ENCODE data around the gene CHMP4B. TPM values are rescaled to one million over a fixed set of nuclear protein-coding genes. Genes with fewer than 3 reads are reported as not detected.

The CHMP4B gene
- total RNA-seq, 1 donor from 2014 or later: 97.2 TPM

- no peaks in the 10 kb centered on the region for H3K9me3 Mint-ChIP-seq
- no peak for TF ChIP-seq CTCF (conservative IDR thresholded peaks at IDR 0.05)
- peaks cover 36% of the 10 kb centered on the region for H3K4me1 Mint-ChIP-seq
- H3K27ac Mint-ChIP-seq (ENCODE audit: unreplicated experiment): no peak overlapping the region
- no peak overlapping the region for H3K4me3 Mint-ChIP-seq
- DNase-seq (ENCODE audit: low read depth, low spot score): no peak
- H3K27me3 Mint-ChIP-seq (ENCODE audit: low read depth): no peaks in the 10 kb centered on the region
- H3K36me3 Mint-ChIP-seq (ENCODE audit: low read depth): no peaks in the 10 kb centered on the region
Measured at GRCh38 chr20:33817411-33817810, 6.3 kb downstream of the CHMP4B start.

- H3K4me3 Mint-ChIP-seq: no peak overlapping the region
- no peak for DNase-seq (ENCODE audit: low read depth, low spot score)
- no peak overlapping the region for H3K27ac Mint-ChIP-seq (ENCODE audit: unreplicated experiment)
- H3K4me1 Mint-ChIP-seq: peaks cover 21% of the 10 kb centered on the region
- no peaks in the 10 kb centered on the region for H3K27me3 Mint-ChIP-seq (ENCODE audit: low read depth)
- H3K36me3 Mint-ChIP-seq (ENCODE audit: low read depth): no peaks in the 10 kb centered on the region
- no peak for TF ChIP-seq CTCF (conservative IDR thresholded peaks at IDR 0.05)
- no peaks in the 10 kb centered on the region for H3K9me3 Mint-ChIP-seq
Measured at GRCh38 chr20:33819456-33819855, 8.3 kb downstream of the CHMP4B start.

DNA sequence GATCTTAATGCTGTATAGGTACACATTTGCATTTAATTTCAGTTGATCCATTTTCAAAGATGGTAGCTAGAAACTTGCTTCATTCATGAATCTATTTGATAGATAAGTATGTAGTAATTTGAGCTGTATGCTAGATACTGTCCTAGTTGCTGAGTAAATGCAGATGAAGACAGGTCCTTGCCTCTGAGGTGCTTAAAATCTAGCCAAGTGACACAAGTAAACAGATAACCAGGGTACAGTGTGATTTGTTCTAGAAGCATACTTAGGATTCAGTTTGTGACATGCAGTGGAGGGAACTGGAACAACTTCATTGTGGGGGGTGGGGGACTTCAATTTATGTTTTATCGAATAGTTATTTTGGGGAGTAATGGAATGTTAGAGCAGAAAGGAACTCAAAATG is 9.2 kb downstream of the CHMP4B start:
- H3K4me3 Mint-ChIP-seq: no peak overlapping the region
- no peaks in the 10 kb centered on the region for H3K36me3 Mint-ChIP-seq (ENCODE audit: low read depth)
- no peak for DNase-seq (ENCODE audit: low read depth, low spot score)
- H3K9me3 Mint-ChIP-seq: no peaks in the 10 kb centered on the region
- no peak for TF ChIP-seq CTCF (conservative IDR thresholded peaks at IDR 0.05)
- no peaks in the 10 kb centered on the region for H3K27me3 Mint-ChIP-seq (ENCODE audit: low read depth)
- H3K4me1 Mint-ChIP-seq: peaks cover 23% of the 10 kb centered on the region
- no peak overlapping the region for H3K27ac Mint-ChIP-seq (ENCODE audit: unreplicated experiment)

DNA sequence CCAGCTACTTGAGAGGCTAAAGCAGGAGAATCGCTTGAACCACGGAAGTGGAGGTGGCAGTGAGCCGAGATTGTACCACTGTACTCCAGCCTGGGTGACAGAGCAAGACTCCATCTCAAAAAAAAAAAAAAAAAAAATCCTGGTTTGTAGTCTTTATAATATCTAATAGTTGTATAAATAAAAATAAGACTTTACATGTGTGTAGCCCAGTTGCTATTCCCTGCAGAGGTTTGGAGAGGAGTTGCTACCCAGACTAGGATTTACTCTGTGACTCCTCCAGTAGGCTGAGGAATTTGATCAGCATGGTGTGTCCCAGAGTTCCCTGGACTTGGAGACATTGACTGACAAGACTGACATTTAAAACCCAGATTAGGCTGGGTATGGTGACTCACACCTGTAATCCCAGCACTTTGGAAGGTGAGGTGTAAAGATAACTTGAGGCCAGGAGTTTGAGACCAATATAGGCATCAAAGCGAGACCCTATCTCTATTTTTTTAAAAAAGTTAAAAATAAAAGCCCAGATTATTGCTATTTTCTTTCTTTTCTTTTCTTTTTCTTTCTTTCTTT is 10.2 kb downstream of the CHMP4B start:
- DNase-seq (ENCODE audit: low read depth, low spot score): no peak
- H3K9me3 Mint-ChIP-seq: no peaks in the 10 kb centered on the region
- no peak overlapping the region for H3K4me3 Mint-ChIP-seq
- H3K27me3 Mint-ChIP-seq (ENCODE audit: low read depth): no peaks in the 10 kb centered on the region
- no peak overlapping the region for H3K27ac Mint-ChIP-seq (ENCODE audit: unreplicated experiment)
- no peak for TF ChIP-seq CTCF (conservative IDR thresholded peaks at IDR 0.05)
- no peaks in the 10 kb centered on the region for H3K36me3 Mint-ChIP-seq (ENCODE audit: low read depth)
- peaks cover 30% of the 10 kb centered on the region for H3K4me1 Mint-ChIP-seq

DNA sequence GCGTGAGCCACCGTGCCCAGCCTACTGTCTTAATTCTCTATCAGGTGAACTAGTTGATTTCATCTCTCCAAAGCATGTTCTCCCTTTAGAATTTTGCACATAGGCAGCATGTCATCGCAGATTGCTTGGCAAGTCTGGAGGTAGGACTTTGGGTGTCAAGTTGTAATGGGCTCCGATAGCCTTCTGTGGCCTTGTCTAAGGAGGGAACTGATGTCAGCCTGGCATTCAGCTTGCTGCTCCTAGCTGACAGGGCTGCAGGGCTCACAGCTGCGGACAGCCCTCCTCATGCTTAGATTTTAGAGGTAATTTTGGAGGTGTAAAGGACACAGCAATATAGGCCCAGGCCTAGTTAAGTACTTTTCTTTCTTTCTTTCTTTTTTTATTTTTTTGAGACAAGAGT is 11.3 kb downstream of the CHMP4B start:
- Mint-ChIP-seq H3K27ac (ENCODE audit: unreplicated experiment) (no peak overlapping the region), H3K9me3 (no peaks in the 10 kb centered on the region), H3K36me3 (ENCODE audit: low read depth) (no peaks in the 10 kb centered on the region), H3K4me1 (peaks cover 30% of the 10 kb centered on the region), H3K4me3 (no peak overlapping the region), H3K27me3 (ENCODE audit: low read depth) (no peaks in the 10 kb centered on the region)
- DNase-seq (ENCODE audit: low read depth, low spot score): no peak
- no peak for TF ChIP-seq CTCF (conservative IDR thresholded peaks at IDR 0.05)

Measured in neural crest cell (in vitro differentiated cells).